ENCODE results near the gene ZDHHC8. TPM values are rescaled to one million over a fixed set of nuclear protein-coding genes. Genes with fewer than 3 reads are reported as not detected.

ZDHHC8 gene
- total and polyA plus RNA-seq, 2 donors (not counting 1 experiment from before 2014, with no cell fraction given), result 94.4 to 96.9 TPM

DNA sequence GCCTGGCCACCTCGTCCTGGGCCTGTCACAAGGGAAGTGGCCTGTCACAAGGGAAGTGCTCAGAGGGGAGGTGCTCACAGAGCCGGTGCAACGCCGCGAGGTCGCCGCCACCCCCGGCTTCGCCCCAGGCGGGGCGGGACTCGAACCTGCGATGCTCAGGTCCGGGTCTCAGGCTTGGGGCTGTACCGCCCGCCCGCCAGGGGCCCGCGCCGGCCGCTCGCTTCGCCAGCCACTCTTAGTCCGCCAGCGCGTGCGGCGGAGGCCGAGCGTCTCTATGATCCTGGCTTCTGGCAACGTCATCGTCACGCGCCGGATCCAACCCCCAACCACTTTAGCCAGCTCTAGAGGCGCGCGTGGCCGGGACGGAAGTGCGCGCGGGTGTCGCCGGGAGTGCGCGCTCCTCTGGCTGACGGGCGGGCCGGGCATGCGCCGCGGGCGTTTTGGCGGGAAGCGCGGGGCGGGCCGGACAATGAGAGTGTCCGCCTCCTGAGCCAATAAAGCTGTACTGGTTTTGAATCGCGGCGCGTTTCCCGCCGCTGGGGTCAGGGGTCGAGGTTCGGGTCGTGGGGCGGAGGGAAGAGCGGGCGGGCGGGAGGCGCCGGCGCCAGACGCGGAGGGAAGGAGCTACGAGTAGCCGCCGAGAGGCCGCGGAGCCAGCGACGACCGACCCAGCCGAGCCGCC, 14.5 kb upstream of the ZDHHC8 start, which contains the start of gene TRMT2A:
TSS of gene TRMT2A (minus strand) at position 276 of the 682 bp plus-strand sequence. CDS start 320 bp downstream, outside the sequence.
- Histone ChIP-seq H3K9ac (ENCODE audit: low read length) (peak within 1 kb of the TSS; percentile 93), H3K79me2 (ENCODE audit: control insufficient read depth, insufficient read depth, low read length) (peaks cover 62% of the 10 kb centered on the region), H3K4me2 (replicated peaks; ENCODE audit: low read depth, low read length, poor library complexity, severe bottlenecking) (peak within 1 kb of the TSS; percentile 95), H3K4me3 (ENCODE audit: control extremely low read depth in 1 of 5, extremely low read depth in 1 of 5, insufficient read depth in 1 of 5, low read depth in 2 of 5, low read length in 4 of 5) (peak within 1 kb of the TSS; percentile 42 to 94 (median 80)), H3K27ac (ENCODE audit: low read length in 2 of 2) (peak within 1 kb of the TSS; percentile 66 to 85), H2AFZ (ENCODE audit: insufficient read depth, low read depth, low read length, poor library complexity, severe bottlenecking) (peak within 1 kb of the TSS; percentile 84), H3K36me3 (replicated peaks in 1 of 2; ENCODE audit: control extremely low read depth in 1 of 2, control insufficient read depth in 1 of 2, extremely low read depth in 1 of 2, insufficient read depth in 2 of 2, low read length in 1 of 2) (peaks cover 0 to 40% of the 10 kb centered on the region in 2 experiments), H3K4me1 (ENCODE audit: control insufficient read depth in 2 of 2, insufficient read depth in 2 of 2, low read length in 2 of 2) (peaks cover 19 to 40% of the 10 kb centered on the region in 2 donors), H3K9me3 (ENCODE audit: control extremely low read depth in 1 of 3, control insufficient read depth in 2 of 3, insufficient read depth in 1 of 3, low read length in 2 of 3) (no peaks in the 10 kb centered on the region), H3K27me3 (replicated peaks in 1 of 4; ENCODE audit: control extremely low read depth in 1 of 4, control insufficient read depth in 3 of 4, insufficient read depth in 4 of 4, low read length in 3 of 4) (no peaks in the 10 kb centered on the region), H4K20me1 (ENCODE audit: control insufficient read depth, insufficient read depth, low read length, poor library complexity, severe bottlenecking) (peaks cover 51% of the 10 kb centered on the region)
- POLR2A ChIA-PET, result interaction anchor here (1.2 to 1.6 kb wide), 4 partner anchors 9 to 96 kb away, joined by 3 to 5 read pairs (median 3); partner anchors contain the start of gene TANGO2
- peaks cover 29% of the 10 kb centered on the region for H3K4me1 Mint-ChIP-seq
- peak; percentile 84 for ATAC-seq (ENCODE audit: low read depth)
- WGBS (ENCODE audit: insufficient coverage), result under 1% methylated on average over 88 of the region's 88 CpGs
- H3K9me3 Mint-ChIP-seq (ENCODE audit: insufficient read depth), result no peaks in the 10 kb centered on the region
- peak within 1 kb of the TSS; percentile 93 for H3K4me3 Mint-ChIP-seq
- DNase-seq, result peak; percentile 99
- CTCF ChIA-PET, result no interaction called here
- TF ChIP-seq EZH2 (IDR thresholded peaks at IDR 0.05; ENCODE audit: borderline replicate concordance, insufficient read depth, low read depth, low read length, poor library complexity, severe bottlenecking) (no peak), CTCF (IDR thresholded peaks at IDR 0.05) (peak; percentile 30)
- intact Hi-C loops (cut with micrococcal nuclease), result loop anchor here (1.0 to 10.0 kb wide), 8 partner anchors 14 to 994 kb away; partner anchors contain the start of genes DGCR2, DGCR8, PI4KA and SNAP29
- peak within 1 kb of the TSS; percentile 94 for H3K27ac Mint-ChIP-seq
- H3K27me3 Mint-ChIP-seq, result no peaks in the 10 kb centered on the region

Data from B cell (primary cell).